ENCODE results near the gene TLN1.

TLN1 gene

GRCh38 chr9:35755071-35755470 lies 23.1 kb upstream of the TLN1 start:
- DNase-seq = no peak

- no peak for DNase-seq
Observed at GRCh38 chr9:35754264-35754663, 22.3 kb upstream of the TLN1 start, which contains the start of gene MSMP. MSMP (minus strand) TSS chr9:35754276; CDS start chr9:35754129, 147 bp downstream.

GRCh38 chr9:35753466-35753865 lies 21.5 kb upstream of the TLN1 start:
- no peak for DNase-seq

GRCh38 chr9:35750256-35750531 lies 18.2 kb upstream of the TLN1 start:
- DNase-seq = no peak

- DNase-seq = peak in 2 of 4 experiments; percentile 32 to 43
Observed at GRCh38 chr9:35749515-35750255, 17.7 kb upstream of the TLN1 start.

- DNase-seq = peak; percentile 76 to 94 (median 86)
Observed at GRCh38 chr9:35748858-35749514, 17.0 kb upstream of the TLN1 start, which contains the start of the genes GBA2 and RGP1. GBA2 (minus strand) TSS chr9:35749228; CDS start chr9:35748704, 524 bp downstream. RGP1 (plus strand) TSS chr9:35749287; CDS start chr9:35749756, 469 bp downstream.

- DNase-seq = no peak
Observed at GRCh38 chr9:35748242-35748857, 16.4 kb upstream of the TLN1 start.

- DNase-seq = no peak
Observed at GRCh38 chr9:35746583-35746982, 14.6 kb upstream of the TLN1 start.

GRCh38 chr9:35745569-35745968 lies 13.6 kb upstream of the TLN1 start:
- no peak for DNase-seq

GRCh38 chr9:35743880-35744518 lies 12.0 kb upstream of the TLN1 start:
- no peak for DNase-seq

- peak in 2 of 4 experiments; percentile 34 to 53 for DNase-seq
Observed at GRCh38 chr9:35743452-35743851, 11.5 kb upstream of the TLN1 start.

GRCh38 chr9:35741740-35742139 lies 9.7 kb upstream of the TLN1 start:
- DNase-seq = no peak

GRCh38 chr9:35740243-35740642 lies 8.2 kb upstream of the TLN1 start:
- no peak for DNase-seq

GRCh38 chr9:35738924-35739323 lies 6.9 kb upstream of the TLN1 start:
- DNase-seq = no peak

GRCh38 chr9:35738186-35738585 lies 6.2 kb upstream of the TLN1 start:
- no peak for DNase-seq

- DNase-seq = no peak
Observed at GRCh38 chr9:35737143-35737542, 5.1 kb upstream of the TLN1 start.

GRCh38 chr9:35736201-35736633 lies 4.2 kb upstream of the TLN1 start:
- DNase-seq = peak; percentile 74 to 82 (median 79)

GRCh38 chr9:35734096-35734495 lies 2.1 kb upstream of the TLN1 start:
- DNase-seq = no peak

- DNase-seq = peak; percentile 15 to 63 (median 54)
Observed at GRCh38 chr9:35732800-35733541, 976 bp upstream of the TLN1 start.

- DNase-seq = peak in 1 of 4 experiments; percentile 22
Observed at GRCh38 chr9:35731415-35732184, 395 bp downstream of the TLN1 start.

- no peak for DNase-seq
Observed at GRCh38 chr9:35730486-35730854, 1.5 kb downstream of the TLN1 start.
